ENCODE measurements around the gene RRM2. TPM values are rescaled to one million over a fixed set of nuclear protein-coding genes. Genes with fewer than 3 reads are reported as not detected.

RRM2 gene
- total and polyA plus RNA-seq, 7 donors, result 0.27 to 9.3 (median 0.96) TPM; not detected in 2

DNA sequence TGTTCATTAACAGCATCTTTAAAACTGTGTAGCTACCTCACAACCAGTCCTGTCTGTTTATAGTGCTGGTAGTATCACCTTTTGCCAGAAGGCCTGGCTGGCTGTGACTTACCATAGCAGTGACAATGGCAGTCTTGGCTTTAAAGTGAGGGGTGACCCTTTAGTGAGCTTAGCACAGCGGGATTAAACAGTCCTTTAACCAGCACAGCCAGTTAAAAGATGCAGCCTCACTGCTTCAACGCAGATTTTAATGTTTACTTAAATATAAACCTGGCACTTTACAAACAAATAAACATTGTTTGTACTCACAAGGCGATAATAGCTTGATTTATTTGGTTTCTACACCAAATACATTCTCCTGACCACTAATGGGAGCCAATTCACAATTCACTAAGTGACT lies 7.0 kb downstream of the RRM2 start:
- ATAC-seq (no peak), DNase-seq (no peak)
- Histone ChIP-seq H3K4me1 (no peaks in the 10 kb centered on the region), H3K9me3 (no peaks in the 10 kb centered on the region), H3K27ac (no peak overlapping the region), H3K36me3 (ENCODE audit: insufficient read depth in 1 of 2, low read depth in 1 of 2) (no peaks in the 10 kb centered on the region), H3K4me3 (no peak overlapping the region), H3K27me3 (ENCODE audit: insufficient read depth in 3 of 3, low read length in 2 of 3) (no peaks in the 10 kb centered on the region)
- TF ChIP-seq, protein P1, sequence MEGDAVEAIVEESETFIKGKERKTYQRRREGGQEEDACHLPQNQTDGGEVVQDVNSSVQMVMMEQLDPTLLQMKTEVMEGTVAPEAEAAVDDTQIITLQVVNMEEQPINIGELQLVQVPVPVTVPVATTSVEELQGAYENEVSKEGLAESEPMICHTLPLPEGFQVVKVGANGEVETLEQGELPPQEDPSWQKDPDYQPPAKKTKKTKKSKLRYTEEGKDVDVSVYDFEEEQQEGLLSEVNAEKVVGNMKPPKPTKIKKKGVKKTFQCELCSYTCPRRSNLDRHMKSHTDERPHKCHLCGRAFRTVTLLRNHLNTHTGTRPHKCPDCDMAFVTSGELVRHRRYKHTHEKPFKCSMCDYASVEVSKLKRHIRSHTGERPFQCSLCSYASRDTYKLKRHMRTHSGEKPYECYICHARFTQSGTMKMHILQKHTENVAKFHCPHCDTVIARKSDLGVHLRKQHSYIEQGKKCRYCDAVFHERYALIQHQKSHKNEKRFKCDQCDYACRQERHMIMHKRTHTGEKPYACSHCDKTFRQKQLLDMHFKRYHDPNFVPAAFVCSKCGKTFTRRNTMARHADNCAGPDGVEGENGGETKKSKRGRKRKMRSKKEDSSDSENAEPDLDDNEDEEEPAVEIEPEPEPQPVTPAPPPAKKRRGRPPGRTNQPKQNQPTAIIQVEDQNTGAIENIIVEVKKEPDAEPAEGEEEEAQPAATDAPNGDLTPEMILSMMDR (IDR thresholded peaks at IDR 0.05), result no peak
- intact Hi-C loops (cut with DNase I), result no loop called here
- 84 to 96% (median 86%) methylated on average over 3 of the region's 3 CpGs for WGBS, 3 donors

DNA sequence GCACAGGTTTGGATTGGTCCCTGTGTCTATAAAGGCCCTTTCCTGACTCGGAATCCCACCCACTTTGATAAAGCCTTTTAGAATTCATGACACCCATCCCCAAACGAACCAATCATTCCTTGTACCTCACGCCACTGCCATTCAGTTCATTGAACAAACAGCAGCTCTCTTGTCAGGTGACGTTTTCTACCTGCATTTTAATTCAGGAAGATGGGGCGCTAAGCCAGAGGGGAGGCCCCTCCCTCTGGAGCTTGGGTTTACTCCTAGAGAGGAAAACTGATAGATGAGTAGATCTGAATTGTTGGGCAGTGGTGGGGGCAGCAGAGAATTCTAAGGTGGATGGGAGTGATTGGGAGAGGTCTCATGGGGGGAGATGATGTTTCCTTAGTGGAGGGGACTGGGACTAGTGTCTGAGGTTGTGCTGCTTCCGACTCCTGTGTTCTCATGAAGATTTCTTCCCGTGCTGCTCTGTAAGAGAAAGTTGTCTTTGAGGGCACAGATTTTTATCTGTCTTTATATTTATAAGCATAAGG lies 9.6 kb downstream of the RRM2 start:
- DNase-seq (no peak), ATAC-seq (no peak)
- intact Hi-C loops (cut with DNase I), result no loop called here
- H3K9me3 ChIP-seq, result no peaks in the 10 kb centered on the region
- TF ChIP-seq, protein P1 (IDR thresholded peaks at IDR 0.05), result no peak
- WGBS, 3 donors, result 92 to 94% (median 92%) methylated on average over 7 of the region's 7 CpGs
- H3K27me3 ChIP-seq (ENCODE audit: insufficient read depth in 3 of 3, low read length in 2 of 3), result no peaks in the 10 kb centered on the region
- no peaks in the 10 kb centered on the region for H3K4me1 ChIP-seq
- no peak overlapping the region for H3K4me3 ChIP-seq
- H3K36me3 ChIP-seq (ENCODE audit: insufficient read depth in 1 of 2, low read depth in 1 of 2), result no peaks in the 10 kb centered on the region
- no peak overlapping the region for H3K27ac ChIP-seq

DNA sequence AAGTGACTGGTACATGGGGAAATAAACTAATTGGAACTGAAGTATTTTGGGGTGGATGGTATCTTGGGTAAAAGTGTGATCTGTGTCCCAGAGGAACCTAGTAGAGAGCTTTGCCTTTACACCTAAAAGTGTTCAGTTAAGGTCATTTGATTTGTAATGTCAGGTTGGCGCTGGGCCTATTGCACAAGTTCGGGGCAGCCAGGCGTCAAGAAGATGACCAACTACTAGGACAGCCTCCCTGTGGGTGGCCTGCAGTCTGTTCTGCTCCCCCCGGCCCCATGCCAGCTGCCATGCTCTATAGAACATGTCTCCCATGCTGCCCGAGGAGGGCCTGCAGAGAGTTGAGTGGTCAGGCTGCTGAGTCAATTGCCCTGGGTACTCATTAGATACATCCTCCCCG lies 10.1 kb downstream of the RRM2 start:
- no peaks in the 10 kb centered on the region for H3K36me3 ChIP-seq (ENCODE audit: insufficient read depth in 1 of 2, low read depth in 1 of 2)
- TF ChIP-seq, protein P1 (IDR thresholded peaks at IDR 0.05), result no peak
- no peak for ATAC-seq
- 80 to 90% (median 86%) methylated on average over 6 of the region's 6 CpGs for WGBS, 3 donors
- no peaks in the 10 kb centered on the region for H3K4me1 ChIP-seq
- H3K4me3 ChIP-seq, result no peak overlapping the region
- intact Hi-C loops (cut with DNase I), result no loop called here
- no peak for DNase-seq
- H3K27me3 ChIP-seq (ENCODE audit: insufficient read depth in 3 of 3, low read length in 2 of 3), result no peaks in the 10 kb centered on the region
- H3K27ac ChIP-seq, result no peak overlapping the region
- no peaks in the 10 kb centered on the region for H3K9me3 ChIP-seq

DNA sequence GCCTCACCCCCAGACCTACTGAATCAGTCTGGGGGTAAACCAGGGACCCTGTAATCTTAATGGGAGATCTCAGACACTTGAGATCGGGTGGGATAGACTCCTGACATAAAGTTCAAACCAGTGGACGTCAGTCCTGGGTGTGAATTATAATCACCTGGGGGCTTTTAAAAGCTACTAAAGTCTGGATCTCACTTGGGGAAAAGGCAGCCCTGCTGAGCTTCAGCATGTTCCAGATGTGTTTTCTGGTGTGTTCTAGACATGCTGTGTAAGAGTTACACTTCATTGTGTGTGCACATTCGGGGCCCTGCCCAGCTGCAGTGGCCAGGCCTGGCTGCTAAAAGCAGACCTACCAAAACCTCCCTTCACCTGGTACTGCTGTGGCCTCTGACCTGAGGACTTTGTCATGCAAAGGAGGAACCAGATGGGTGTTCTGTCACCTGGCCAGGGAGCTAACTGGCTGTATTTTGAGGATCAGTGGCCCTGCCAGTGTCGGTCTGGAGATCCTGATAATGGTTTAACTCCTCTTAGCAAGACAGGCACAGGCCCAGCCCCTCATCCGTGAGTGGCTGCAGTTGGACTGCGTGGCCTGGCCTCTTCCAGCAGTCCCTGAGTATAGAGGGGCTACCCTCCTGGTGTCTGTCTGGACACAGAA lies 10.6 kb downstream of the RRM2 start:
- Histone ChIP-seq H3K4me1 (no peaks in the 10 kb centered on the region), H3K27ac (no peak overlapping the region), H3K27me3 (ENCODE audit: insufficient read depth in 3 of 3, low read length in 2 of 3) (no peaks in the 10 kb centered on the region), H3K36me3 (ENCODE audit: insufficient read depth in 1 of 2, low read depth in 1 of 2) (no peaks in the 10 kb centered on the region), H3K4me3 (no peak overlapping the region), H3K9me3 (no peaks in the 10 kb centered on the region)
- intact Hi-C loops (cut with DNase I), result no loop called here
- ATAC-seq, result no peak
- DNase-seq, result no peak
- 87 to 92% (median 92%) methylated on average over 6 of the region's 6 CpGs for WGBS, 3 donors
- TF ChIP-seq, protein P1 (IDR thresholded peaks at IDR 0.05), result no peak

Data from psoas muscle (tissue), 8 donors.